ENCODE measurements around the gene WDR81. TPM values are rescaled to one million over a fixed set of nuclear protein-coding genes. Genes with fewer than 3 reads are reported as not detected.
"Not testable (repeated sequence)": the region's sequence is repeated elsewhere in the genome, so short reads cannot be mapped to it uniquely, and the experiment has no call there.

The WDR81 gene
- total RNA-seq, 4 donors from 2014 or later, result 37.1 to 83.3 (median 59.2) TPM

- no peak overlapping the region for H3K27ac ChIP-seq
- no peak overlapping the region for H3K4me3 ChIP-seq
- H3K27me3 ChIP-seq, result no peaks in the 10 kb centered on the region
- TF ChIP-seq, protein P1, sequence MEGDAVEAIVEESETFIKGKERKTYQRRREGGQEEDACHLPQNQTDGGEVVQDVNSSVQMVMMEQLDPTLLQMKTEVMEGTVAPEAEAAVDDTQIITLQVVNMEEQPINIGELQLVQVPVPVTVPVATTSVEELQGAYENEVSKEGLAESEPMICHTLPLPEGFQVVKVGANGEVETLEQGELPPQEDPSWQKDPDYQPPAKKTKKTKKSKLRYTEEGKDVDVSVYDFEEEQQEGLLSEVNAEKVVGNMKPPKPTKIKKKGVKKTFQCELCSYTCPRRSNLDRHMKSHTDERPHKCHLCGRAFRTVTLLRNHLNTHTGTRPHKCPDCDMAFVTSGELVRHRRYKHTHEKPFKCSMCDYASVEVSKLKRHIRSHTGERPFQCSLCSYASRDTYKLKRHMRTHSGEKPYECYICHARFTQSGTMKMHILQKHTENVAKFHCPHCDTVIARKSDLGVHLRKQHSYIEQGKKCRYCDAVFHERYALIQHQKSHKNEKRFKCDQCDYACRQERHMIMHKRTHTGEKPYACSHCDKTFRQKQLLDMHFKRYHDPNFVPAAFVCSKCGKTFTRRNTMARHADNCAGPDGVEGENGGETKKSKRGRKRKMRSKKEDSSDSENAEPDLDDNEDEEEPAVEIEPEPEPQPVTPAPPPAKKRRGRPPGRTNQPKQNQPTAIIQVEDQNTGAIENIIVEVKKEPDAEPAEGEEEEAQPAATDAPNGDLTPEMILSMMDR (IDR thresholded peaks at IDR 0.05), result no peak
- no peak for TF ChIP-seq POLR2A (IDR thresholded peaks at IDR 0.05)
- peaks cover 0 to 11% (median 0%) of the 10 kb centered on the region in 3 donors for H3K36me3 ChIP-seq
- H3K4me1 ChIP-seq, result peaks cover 0 to 7% (median 3%) of the 10 kb centered on the region in 4 donors
- no peak for DNase-seq
- no peaks in the 10 kb centered on the region for H3K9me3 ChIP-seq
These were observed 19.5 kb upstream of the WDR81 start for GRCh38 chr17:1705004-1705403.

DNA sequence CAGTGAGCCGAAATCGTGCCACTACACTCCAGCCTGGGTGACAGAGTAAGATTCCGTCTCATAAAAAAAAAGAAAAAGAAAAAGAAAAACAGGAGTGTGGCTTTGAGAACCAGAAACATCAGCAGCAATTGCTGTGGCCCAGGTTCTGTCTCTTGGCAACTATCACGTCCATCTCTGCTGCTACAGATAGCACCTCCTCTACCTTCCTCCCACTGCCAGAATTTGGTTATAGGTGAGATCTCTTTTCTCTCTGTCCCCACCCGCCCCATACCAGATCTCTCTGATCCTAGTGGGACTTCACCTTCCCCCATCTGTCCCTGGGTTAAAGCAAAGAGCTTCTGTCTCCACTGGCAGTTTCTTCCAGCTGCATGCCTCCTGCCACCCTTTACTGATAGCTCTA, 17.4 kb upstream of the WDR81 start:
- Histone ChIP-seq H3K36me3 (peaks cover 0 to 16% (median 0%) of the 10 kb centered on the region in 3 donors), H3K4me1 (peaks cover 0 to 17% (median 6%) of the 10 kb centered on the region in 4 donors), H3K27ac (no peak overlapping the region), H3K4me3 (no peak overlapping the region), H3K9me3 (no peaks in the 10 kb centered on the region), H3K27me3 (no peaks in the 10 kb centered on the region)
- DNase-seq, result no peak
- TF ChIP-seq POLR2A (IDR thresholded peaks at IDR 0.05), result no peak

- H3K36me3 ChIP-seq, result peaks cover 0 to 34% (median 0%) of the 10 kb centered on the region in 3 donors
- H3K27ac ChIP-seq, H3K27me3 ChIP-seq, H3K9me3 ChIP-seq, DNase-seq: not testable (repeated sequence)
- H3K4me3 ChIP-seq, result peak overlapping the region in 2 of 4 donors; percentile 8 to 79
- H3K4me1 ChIP-seq, result peaks cover 0 to 32% (median 6%) of the 10 kb centered on the region in 4 donors
These were observed 15.6 kb upstream of the WDR81 start for GRCh38 chr17:1708791-1709346.

GRCh38 chr17:1709403-1709951, 15.0 kb upstream of the WDR81 start:
- peak overlapping the region; percentile 66 to 97 (median 92) for H3K27ac ChIP-seq
- DNase-seq, result peak in 1 of 3 donors; percentile 57

DNA sequence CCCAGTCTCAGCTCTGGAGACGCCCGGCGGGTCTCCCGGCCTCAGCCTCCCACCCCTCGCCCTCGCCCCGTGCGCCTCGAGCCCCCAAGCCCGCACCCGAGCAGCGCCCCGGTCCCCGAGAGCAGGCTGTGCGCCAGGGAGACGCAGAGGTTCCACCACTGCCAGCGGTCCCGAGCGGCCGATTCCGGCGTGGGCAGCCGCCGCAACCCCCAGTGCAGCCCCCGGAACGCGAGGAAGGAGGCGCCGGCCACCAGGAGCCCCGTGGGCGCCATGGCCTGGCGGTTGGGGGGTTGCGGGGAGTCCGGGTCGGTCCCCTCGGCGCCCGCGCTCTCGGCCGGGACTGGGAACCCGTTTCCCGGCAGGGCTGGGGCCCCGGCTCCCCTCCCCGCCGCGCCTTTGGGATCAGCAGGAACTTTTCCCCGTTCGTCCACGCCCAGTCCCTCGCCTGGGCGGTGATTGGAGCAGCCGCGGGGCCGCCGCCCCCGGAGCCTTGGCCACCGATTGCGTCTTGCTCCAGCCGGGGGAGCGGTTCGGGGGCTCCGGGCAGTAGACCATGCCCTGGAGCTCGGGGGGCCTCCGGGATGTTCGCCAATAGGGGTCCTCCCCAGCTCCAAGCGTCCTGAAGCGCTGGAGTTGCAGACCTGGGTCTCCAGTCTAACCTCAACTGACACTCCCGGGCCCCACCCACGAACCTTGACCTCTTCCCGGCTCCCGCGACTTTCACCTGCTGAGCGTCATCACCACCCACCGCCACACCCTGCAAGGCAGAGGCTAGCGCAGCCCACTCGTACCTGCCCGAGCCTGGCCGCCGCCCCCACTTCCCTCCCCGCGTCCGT, 14.3 kb upstream of the WDR81 start, which contains the start of gene TLCD2:
Gene TLCD2 (minus strand): TSS at position 407 of the 836 bp plus-strand sequence. CDS start 135 bp downstream, at position 272.
- H3K27ac ChIP-seq, result peak within 1 kb of the TSS; percentile 66 to 97 (median 92)
- H3K4me1 ChIP-seq, result peaks cover 0 to 37% (median 8%) of the 10 kb centered on the region in 4 donors
- DNase-seq, result peak in 2 of 3 donors; percentile 93 to 96
- no peaks in the 10 kb centered on the region for H3K9me3 ChIP-seq
- peaks cover 0 to 35% (median 0%) of the 10 kb centered on the region in 3 donors for H3K36me3 ChIP-seq
- H3K4me3 ChIP-seq, result peak within 1 kb of the TSS; percentile 55 to 82 (median 70)
- H3K27me3 ChIP-seq, result no peaks in the 10 kb centered on the region
- peak; percentile 88 to 94 for TF ChIP-seq POLR2A (IDR thresholded peaks at IDR 0.05)
- TF ChIP-seq, protein P1 (IDR thresholded peaks at IDR 0.05), result no peak

More at GRCh38 chr17:1709403-1709951, 15.0 kb upstream of the WDR81 start:
- Histone ChIP-seq H3K36me3 (peaks cover 0 to 35% (median 0%) of the 10 kb centered on the region in 3 donors), H3K9me3 (no peaks in the 10 kb centered on the region), H3K4me3 (peak overlapping the region; percentile 55 to 82 (median 70)), H3K27me3 (no peaks in the 10 kb centered on the region), H3K4me1 (peaks cover 0 to 37% (median 6%) of the 10 kb centered on the region in 4 donors)
- peak in 1 of 2 donors; percentile 19 for TF ChIP-seq POLR2A (IDR thresholded peaks at IDR 0.05)
- TF ChIP-seq, protein P1 (IDR thresholded peaks at IDR 0.05), result no peak

DNA sequence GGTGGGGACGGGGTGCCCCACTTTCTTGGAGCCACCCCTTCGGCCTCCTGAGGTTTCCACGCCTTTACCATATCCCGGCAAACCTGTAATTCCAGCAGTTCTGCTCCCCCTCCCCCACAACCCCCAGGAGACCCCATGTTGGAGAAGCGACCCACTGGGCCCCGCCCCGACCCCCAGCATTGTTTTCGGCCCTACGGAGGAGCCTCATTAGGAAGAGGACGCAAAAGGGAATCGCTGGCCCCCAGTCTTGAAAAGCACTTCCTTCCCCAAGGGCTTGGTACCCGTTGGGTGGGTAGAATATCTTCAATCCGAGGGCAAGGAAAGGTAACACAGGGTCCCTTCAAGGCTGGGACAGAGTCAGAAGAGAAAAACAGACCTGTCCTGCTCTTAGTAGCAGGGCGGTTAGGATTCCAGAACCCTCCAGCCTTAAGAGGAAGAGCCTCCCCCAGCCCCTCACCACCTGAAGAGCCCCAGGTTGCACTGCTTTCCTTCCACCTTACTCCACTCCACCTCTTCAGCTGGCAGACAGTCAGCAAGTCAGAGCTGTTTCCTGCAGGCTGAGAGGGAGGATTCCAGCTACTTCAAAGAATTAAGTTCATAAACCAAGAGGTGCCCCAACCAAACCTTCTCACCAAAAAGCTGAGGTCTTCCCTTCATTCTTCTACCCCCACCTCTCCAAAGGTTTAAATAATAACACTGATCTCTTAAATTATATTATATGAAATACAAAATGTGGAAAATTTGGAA, 13.5 kb upstream of the WDR81 start:
- Histone ChIP-seq H3K27ac (peak overlapping the region in 3 of 4 donors; percentile 92 to 97 (median 92)), H3K4me3 (peak overlapping the region in 3 of 4 donors; percentile 61 to 82 (median 79)), H3K4me1 (peaks cover 0 to 37% (median 11%) of the 10 kb centered on the region in 4 donors), H3K9me3 (no peaks in the 10 kb centered on the region), H3K27me3 (no peaks in the 10 kb centered on the region), H3K36me3 (peaks cover 0 to 35% (median 0%) of the 10 kb centered on the region in 3 donors)
- DNase-seq, result no peak
- no peak for TF ChIP-seq POLR2A (IDR thresholded peaks at IDR 0.05)
- TF ChIP-seq, protein P1 (IDR thresholded peaks at IDR 0.05), result no peak

Measured in Peyer's patch (tissue), 4 donors.